Skin epidermis (tissue), 12 donors: Measurements from ENCODE around the gene YTHDF1.
A peak's percentile ranks its signal among the peaks of the same experiment; 100 is the strongest.
"Not testable (repeated sequence)": the region's sequence is repeated elsewhere in the genome, so short reads cannot be mapped to it uniquely, and the experiment has no call there.

ENCODE experiments used
- H3K27ac ChIP-seq, 21 experiments: fragments of 200-600 bp; sonication (generic) in 11 of 21; one replicate each; pipeline ENCODE4 v1.5.0; 2020; ENCODE audit warnings: mild to moderate bottlenecking in 3 of 21, inconsistent platforms in 2 of 21, moderate library complexity in 2 of 21
- H3K4me3 ChIP-seq, 7 experiments: fragments of 200-600 bp; sonication (generic) in 2 of 7; one replicate each; pipeline ENCODE4 v1.5.0; 2020; ENCODE audit warnings: inconsistent platforms in 2 of 7, mild to moderate bottlenecking in 2 of 7, moderate library complexity in 1 of 7

Gene YTHDF1

DNA sequence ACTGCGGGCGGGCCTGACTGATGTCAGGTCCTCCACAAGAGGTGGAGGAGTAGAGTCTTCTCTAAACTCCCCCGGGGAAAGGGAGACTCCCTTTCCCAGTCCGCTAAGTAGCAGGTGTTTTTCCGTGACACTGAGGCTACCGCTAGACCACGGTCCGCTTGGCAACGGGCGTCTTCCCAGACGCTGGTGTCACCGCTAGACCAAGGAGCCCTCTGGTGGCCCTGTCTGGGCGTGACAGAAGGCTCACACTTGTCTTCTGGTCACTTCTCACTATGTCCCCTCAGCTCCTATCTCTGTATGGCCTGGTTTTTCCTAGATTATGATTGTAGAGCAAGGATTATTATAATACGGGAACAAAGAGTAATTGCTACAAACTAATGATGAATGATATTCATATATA, 35.4 kb upstream of the YTHDF1 start:
- not testable (repeated sequence) for H3K4me3 ChIP-seq, H3K27ac ChIP-seq

DNA sequence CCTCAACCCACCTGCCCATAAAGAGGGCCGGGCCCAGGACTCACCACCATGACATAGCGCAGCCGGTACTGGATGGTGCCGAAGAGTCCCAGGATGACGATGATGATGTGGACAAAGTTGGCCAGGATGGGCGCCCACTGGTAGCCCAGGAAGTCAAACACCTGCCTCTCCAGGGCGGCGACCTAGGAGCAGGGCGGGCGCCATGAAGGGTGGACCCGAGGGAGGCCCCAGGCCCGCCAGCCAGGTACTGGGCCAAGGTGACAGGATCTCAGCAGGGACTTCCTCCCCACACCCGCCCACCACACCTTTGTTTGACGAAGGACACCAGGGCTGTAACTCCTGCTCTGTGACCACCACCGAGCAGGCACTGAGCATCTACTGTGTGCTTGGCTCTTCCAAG, 34.0 kb upstream of the YTHDF1 start:
- no peak overlapping the region for H3K27ac ChIP-seq
- H3K4me3 ChIP-seq: no peak overlapping the region

DNA sequence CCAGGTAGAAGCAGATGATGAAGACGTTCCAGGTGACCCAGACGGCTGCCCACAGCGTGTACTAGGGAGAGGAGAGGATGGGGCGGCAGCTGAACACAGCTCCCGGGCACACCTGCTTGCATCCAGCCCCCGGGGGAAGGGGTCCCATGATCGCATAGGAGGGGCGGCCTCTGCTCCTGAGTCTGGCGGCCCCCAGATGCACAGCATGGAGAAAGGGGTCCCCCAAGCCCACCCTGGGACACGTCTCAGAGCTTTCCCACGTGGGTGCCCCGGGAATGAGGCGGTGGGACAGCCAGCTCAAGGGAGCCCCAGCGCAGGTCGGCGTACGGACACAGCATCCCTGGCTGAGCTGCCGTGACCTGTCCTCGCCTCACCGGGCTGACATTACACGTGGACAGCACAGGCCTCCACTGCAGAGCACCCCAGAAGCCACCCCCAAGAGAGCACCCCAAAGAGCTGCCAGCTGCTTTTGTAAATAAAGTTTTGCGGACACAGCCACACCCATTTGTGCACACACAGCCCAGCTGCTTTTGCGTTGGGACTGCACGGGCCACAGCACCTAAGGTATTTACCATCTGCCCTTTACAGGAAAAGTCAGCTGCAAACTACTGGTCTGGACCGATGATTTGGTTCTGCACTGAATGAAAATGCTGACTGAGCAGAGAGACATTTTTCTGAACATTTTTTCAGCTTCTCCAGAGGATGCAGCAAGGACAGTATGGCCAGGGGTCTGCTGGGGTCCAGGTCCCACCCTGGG, 33.1 kb upstream of the YTHDF1 start:
- no peak overlapping the region for H3K4me3 ChIP-seq

DNA sequence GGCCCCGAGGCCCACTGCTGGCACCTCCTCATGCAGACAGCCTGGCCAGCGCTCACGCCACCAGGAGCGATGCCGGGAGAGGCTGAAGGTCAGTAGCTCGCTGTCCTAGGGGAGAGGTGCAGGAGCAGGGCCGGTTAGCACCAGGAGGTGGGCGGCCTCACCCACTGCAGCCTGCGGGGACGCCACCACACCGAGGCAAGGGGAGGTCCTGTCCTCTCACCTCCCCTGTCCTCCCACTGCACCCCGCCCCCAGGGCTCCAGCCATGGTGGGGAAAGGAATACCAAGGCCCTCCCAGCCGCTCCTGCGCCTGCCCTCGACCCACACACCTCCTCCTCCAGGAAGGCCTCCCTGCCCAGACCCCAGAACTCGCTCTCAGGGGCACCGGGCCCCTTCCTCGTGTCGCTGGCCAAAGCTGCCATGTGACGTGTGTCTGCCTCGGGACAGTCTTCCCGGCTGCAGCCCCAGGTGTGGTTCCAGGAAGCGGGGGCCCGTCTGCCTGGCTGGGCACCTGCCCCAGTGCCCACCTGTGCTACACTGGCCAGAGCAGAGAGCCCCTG, 31.8 kb upstream of the YTHDF1 start:
- H3K4me3 ChIP-seq: no peak overlapping the region
- H3K27ac ChIP-seq: no peak overlapping the region

More for the DNA sequence above, 33.1 kb upstream of the YTHDF1 start:
- no peak overlapping the region for H3K27ac ChIP-seq

DNA sequence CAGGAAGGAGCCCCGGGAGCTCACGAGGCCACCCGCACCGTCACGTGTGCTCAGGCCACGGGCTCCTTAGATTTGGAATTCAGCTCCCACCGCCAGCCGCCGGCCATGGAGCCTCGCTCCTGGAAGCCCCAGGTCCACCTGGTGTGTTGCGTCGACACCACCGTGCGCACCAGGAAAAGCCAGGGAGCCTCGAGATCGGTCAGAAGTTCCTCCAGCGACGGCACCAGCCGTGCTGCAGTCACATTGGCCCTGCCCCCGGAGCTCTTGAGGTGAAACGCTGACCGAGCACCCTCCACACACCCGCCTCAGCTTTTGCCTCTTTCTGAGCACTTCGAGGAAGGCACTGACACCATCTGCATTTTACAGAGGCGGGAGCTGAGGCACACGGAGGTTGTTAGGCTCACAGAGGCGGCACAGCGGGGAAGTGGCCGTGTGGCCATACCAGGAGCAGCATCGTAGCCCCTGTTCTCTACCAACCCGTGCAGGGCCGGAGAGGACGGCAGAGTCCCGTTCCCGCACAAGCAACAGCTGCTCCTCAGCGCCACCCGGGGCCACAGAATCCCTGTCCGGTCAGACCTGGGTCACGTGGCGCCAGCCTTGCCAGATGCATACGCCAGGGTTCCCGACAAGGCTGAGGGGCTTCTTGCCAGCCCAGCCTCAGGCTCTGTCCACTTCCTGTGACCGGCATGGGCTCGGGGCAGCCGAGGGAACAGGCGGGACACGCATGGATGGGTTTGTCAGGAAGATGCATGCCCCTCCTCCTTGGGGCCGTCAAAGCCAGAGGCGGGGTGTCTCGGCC, 30.8 kb upstream of the YTHDF1 start:
- H3K27ac ChIP-seq: no peak overlapping the region
- no peak overlapping the region for H3K4me3 ChIP-seq

DNA sequence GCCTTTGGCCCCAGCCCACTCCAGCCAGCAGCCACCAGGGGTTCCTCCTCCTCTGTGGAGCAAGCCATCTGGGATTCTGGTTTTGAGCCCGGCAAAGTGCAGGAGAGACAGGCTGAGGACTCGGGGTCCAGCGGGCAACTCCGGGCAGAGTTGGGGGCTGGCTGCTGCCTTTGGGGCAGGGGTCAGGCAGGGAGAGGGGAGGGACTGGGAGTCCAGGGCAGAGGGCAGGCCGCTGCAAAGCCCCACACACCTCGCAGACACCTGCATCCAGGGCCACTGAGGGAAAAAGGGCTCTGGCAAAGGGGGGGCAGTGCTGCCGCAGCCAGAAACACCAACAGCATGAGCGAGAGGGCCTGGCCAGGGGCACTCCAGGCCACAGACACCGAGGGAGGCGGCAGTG, 28.5 kb upstream of the YTHDF1 start:
- Histone ChIP-seq H3K4me3 (no peak overlapping the region), H3K27ac (no peak overlapping the region)

DNA sequence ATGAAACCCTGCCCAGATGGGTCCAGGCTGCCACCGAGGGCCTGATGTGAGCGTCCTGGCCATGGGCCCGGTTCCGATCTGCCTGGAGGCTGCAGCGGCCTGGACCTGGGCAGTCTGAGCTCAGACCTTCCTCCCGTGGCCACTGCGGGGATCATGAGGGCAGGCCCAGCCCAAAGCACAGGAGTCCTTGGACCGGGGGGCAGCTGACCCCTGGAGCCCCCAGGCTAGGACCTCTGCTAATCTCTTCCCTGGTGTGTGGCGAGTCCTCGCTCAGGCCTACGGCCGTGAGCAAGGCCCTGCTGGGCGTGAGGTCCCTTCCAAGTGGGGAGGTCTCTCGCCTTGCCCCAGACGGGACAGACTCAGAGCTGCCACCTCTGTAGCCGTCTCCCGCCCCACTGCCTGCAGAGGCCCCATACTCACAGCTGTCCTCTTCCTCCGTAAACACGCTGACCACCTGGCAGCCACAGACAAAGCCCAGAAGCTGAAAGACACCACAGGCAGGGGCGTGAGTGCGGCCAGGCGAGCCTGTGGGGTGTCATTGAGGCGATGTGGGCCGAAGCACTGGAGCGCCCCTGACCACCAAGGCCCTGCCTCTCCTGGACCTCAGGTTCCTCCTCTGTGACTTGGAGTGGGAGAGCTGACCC, 27.8 kb upstream of the YTHDF1 start:
- H3K4me3 ChIP-seq: no peak overlapping the region
- no peak overlapping the region for H3K27ac ChIP-seq

DNA sequence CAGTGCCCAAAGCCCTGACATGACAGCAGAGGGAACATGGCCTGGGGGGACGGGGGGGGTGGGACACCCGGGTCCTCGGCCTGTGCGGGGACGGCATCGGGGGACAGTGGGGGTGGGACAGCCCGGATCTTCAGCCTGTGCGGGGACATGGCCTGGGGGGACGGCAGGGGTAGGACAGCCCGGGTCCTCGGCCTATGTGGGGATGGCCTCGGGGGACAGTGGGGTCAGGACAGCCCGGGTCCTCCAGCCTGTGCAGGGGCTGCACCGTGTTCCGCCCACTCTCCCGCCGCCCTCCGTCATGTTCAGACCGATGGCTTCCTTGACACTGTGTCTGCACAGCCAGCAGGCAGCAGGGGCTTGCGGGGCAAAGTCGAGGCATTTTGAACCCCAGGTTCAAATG, 26.8 kb upstream of the YTHDF1 start:
- H3K4me3 ChIP-seq: no peak overlapping the region
- no peak overlapping the region for H3K27ac ChIP-seq

DNA sequence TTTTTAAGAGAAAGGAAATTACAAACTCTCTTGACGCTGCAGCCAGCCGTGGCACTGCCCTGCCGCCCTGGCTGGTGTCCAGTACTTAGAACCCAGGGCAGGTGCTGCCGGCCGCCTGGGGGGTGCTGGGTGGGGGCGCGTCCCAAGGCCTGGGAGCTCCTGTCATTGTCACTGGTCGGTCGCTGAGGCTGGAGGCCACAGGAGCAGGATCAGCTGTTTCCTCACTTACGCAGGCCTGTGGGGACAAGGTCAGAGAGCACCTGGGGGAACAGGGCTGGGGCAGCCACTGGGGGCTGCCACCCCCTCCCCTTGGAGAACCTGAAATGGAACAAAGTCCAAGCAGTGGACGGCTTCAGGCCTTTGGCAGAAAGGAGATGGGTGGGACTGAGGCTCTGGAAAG, 25.3 kb upstream of the YTHDF1 start:
- Histone ChIP-seq H3K4me3 (no peak overlapping the region), H3K27ac (no peak overlapping the region)

DNA sequence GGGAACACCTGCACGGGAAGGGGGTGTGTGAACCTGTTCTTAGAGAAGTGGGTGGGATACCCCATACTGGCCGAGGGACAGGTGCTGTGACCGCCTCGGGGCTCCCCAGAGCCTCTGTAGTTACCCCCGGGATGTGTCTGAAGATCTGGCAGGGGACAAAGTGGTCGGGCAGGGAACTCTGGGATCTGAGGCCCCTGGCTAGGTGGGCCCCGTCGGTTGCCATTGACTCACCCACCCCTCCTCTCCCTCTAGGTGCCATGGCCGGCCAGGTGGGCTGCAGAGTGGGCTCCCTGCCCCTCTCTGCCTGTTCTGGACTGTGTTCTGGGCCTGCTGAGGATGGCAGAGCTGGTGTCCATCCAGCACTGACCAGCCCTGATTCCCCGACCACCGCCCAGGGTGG, 24.1 kb upstream of the YTHDF1 start:
- no peak overlapping the region for H3K4me3 ChIP-seq
- no peak overlapping the region for H3K27ac ChIP-seq

DNA sequence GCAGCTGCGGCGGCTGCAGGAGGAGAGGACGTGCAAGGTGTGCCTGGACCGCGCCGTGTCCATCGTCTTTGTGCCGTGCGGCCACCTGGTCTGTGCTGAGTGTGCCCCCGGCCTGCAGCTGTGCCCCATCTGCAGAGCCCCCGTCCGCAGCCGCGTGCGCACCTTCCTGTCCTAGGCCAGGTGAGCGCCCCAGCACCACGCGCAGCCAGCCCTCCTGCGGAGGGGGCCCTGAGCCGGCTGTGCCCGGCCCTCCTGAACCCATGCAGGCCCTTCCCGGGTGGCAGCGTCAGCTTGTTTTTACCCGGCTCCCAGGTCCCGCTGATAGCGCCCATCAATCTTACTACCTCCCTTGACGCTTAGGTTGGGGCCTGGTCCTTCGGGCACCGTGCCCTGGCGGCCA, 23.5 kb upstream of the YTHDF1 start:
- Histone ChIP-seq H3K4me3 (no peak overlapping the region), H3K27ac (peak overlapping the region in 1 of 21 experiments; percentile 60)

DNA sequence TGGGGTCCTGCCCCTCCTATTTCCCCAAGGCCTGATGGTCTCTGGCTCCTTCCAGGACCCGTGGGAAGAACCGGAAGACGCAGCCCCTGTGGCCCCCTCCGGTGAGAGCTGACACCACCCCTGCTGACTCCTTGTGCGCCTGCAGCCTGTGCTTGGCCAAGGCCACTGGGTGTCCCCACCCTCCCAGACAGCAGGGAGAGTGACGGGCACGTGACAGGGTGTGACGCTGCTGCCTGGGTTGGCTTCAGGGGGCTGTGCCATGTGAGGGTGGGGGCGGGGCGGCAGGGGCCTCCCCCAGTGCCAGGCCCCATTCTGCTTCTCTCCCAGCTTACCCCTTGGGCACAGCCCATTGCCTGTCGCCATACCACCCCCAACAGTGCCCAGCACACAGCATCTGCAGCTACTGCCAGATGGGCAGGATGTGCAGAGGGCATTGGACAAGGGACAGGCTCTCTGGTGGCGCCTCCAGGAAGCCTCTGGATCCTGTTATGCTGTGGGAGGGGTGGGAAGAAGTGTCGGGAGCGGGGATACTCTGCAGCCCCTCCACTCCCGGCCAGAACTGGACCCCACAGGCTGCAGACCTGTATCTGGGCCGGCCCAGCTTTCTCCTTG, 22.7 kb upstream of the YTHDF1 start:
- Histone ChIP-seq H3K27ac (peak overlapping the region in 1 of 21 experiments; percentile 60), H3K4me3 (no peak overlapping the region)

DNA sequence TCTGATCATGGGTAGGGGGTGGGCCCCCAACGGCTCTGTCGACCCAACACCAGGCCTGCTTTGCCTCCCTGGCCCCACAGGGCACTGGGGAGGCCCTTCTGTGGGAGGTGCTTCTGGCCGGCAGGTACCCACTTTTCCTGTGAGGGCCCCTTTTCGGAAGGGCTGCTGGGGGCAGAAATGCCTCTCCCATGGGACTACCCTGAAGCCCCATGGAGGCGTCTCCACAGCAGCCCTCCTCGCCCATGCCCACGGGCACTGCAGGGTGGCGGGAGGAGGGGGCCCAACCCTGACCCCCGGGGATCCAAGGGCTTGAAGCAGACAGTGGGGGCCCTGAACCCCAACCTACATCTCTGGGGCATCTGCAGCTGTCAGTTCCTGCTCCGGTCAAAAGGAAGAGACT, 22.1 kb upstream of the YTHDF1 start:
- Histone ChIP-seq H3K4me3 (no peak overlapping the region), H3K27ac (no peak overlapping the region)

DNA sequence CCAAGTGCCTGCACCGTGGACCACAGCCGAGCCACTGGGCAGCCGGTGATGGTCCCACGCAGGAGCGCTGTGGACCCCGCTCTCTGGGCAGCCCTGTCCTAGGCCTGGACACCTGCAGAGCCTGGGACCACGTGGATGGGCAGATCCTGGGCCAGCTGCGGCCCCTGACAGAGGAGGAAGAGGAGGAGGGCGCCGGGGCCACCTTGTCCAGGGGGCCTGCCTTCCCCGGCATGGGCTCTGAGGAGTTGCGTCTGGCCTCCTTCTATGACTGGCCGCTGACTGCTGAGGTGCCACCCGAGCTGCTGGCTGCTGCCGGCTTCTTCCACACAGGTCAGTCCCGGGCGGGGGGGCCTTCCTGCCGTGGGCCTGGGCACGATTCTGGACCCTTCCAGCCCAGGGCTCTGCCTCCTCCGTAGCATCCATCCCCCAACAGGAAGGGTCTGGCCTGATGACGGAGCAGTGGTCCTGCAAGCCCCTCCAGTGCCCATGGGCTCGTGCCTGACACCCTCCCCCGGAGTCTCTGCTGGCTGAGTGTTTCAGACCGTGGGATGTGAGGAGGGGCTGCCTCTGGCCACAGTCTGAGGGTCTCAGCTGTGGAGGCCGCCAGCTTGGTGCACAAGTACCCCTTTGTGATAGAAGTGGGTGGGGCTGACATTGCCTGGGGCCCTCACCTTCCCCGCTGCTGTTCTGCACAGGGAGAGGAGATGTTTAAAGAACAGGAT, 20.3 kb upstream of the YTHDF1 start:
- Histone ChIP-seq H3K27ac (peak overlapping the region in 2 of 21 experiments; percentile 19 to 58), H3K4me3 (no peak overlapping the region)

DNA sequence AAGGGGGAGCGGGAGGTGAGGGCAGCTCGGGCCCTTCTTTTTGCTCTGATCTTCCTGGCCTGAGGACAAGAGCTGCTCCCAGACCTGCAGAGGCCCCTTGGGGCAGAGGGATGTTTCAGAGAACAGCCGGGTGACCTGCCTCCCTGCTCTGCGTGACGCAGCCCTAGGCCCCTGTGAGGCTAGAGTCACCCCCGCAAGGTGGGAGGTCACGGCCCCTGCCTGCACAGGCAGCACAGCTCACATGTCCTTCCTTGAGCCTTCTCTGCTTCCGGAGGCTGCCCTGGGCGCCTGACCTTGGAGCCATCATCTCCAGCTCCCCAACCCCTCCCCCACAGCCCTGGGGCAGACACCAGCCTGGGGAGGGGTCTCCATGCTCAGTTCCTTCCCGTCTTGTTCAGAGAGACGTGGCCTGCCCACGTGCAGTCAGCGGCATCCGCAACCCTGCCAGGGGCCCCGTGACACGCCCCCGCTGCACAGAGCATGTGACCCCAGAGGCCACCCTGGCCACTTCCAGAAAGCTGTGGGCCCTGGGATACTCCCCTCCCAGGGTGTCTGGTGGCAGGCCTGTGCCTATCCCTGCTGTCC, 19.6 kb upstream of the YTHDF1 start, which contains the start of gene BIRC7:
BIRC7 (plus strand) TSS at position 507 of the 585 bp plus-strand sequence. CDS start 192 bp downstream, outside the sequence.
- Histone ChIP-seq H3K27ac (peak within 1 kb of the TSS in 2 of 21 experiments; percentile 19 to 58), H3K4me3 (no peak within 1 kb of the TSS)

DNA sequence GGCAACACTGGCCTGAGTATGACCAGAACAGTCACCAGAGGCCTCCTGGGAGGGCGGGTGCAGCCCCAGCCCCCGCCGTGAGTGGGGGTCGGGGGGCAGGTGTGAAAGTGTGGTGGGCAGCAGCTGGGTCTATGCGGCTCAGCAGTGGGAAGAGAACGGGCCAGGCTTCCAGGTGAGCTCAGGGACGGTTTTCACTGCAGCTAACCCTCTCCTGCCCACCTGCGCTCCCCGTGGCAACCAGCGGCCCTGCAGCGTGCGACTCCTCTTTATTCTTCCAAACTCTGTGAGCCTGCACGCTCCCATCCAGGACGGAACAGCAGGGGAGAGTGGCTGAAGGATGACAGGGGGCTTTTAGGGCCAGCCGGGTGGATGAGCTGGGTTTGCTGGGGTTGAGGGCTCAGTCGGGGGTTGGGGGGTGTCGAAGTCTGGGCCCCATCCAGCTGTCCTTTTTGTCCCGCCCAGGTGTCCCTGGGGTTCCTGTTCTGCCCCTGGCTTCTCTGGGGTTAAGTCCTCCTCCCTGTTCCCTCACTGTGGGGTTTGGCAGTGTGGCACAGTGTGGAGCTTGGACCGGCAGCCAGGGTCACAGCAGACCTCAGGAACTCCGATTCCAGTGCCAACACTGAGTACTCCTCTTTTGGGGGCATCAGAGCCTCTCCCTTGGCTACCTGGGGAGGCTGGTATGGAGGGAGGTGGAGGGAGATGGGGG, 18.9 kb upstream of the YTHDF1 start:
- Histone ChIP-seq H3K27ac (no peak overlapping the region), H3K4me3 (no peak overlapping the region)

DNA sequence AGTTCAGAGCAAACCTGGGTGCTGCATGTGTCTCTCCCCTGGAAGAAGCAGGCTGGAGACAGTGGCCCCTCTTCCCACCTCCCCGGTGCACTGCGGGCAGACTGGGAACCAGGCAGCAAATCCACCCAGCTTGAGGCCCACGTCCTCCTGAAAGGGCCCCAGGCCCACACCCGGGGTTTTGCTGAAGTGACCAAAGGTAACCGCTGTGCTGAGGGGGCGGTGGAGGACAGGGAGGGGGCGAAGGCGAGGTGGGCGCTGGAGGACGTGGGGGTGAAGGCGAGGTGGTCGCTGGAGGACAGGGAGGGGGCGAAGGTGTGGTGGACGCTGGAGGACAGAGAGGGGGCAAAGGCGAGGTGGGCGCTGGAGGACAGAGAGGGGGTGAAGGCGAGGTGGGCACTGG, 18.0 kb upstream of the YTHDF1 start:
- H3K27ac ChIP-seq: no peak overlapping the region
- no peak overlapping the region for H3K4me3 ChIP-seq

DNA sequence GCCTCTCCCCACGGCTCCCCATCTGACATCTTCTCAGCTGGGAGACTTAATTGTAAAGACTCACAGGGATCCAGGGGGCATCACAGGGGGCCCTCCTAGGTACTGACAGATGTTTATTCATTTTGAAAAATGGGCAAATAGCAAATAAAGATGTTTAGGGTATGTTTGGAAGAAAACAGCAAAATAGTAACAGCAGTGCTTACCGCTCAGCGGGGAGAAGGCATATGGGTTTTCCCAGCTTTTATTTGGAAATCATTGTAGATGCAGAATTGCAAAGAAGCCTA, 17.1 kb upstream of the YTHDF1 start:
- Histone ChIP-seq H3K4me3 (no peak overlapping the region), H3K27ac (no peak overlapping the region)
